OCI-LY7 (cell line): ENCODE data around the gene TCAF1. TPM values are rescaled to one million over a fixed set of nuclear protein-coding genes. Genes with fewer than 3 reads are reported as not detected.
"Not testable (repeated sequence)": the region's sequence is repeated elsewhere in the genome, so short reads cannot be mapped to it uniquely, and the experiment has no call there.

Source experiments
- BruUV-seq: library from RNA; stranded (reverse); fragments of 400-500 nt; replicated peaks from 2 replicates; lab custom pipeline; 2021; lab: Mats Ljungman, UMichigan
- CTCF ChIA-PET: fragments of 300-600 bp; sonication (Branson Sonifier 250); formaldehyde crosslinking; loops from one replicate; lab custom pipeline; 2022; ENCODE audit warnings: antibody characterized with exemption; ENCODE audit not compliant: unreplicated experiment; lab: Charles Lee
- POLR2A ChIA-PET: fragments of 300-600 bp; sonication (Branson Sonifier 250); formaldehyde crosslinking; loops from one replicate; lab custom pipeline; 2022; ENCODE audit warnings: antibody characterized with exemption; lab: Charles Lee
- DNase-seq: peaks from one replicate; pipeline ENCODE4 v3.0.0-alpha.2; 2015; ENCODE audit warnings: low spot score
- H2AFZ ChIP-seq: fragments of 200-600 bp; sonication (generic), shearing (Covaris generic); 2 replicates; pipeline ENCODE4 v1.6.1; 2014; ENCODE audit warnings: mild to moderate bottlenecking, antibody characterized with exemption, low read length, moderate library complexity
- H3K27ac ChIP-seq: fragments of 200-600 bp; sonication (generic); 2 replicates; pipeline ENCODE4 v1.5.1; 2014; ENCODE audit warnings: mixed run types, low read depth, mild to moderate bottlenecking, moderate library complexity, low read length, inconsistent platforms; ENCODE audit not compliant: poor library complexity, severe bottlenecking
- H3K36me3 ChIP-seq: fragments of 200-600 bp; sonication (generic); 2 replicates; pipeline ENCODE4 v1.6.1; 2014; ENCODE audit warnings: mild to moderate bottlenecking, antibody characterized with exemption, low read length, moderate library complexity, mixed read lengths; ENCODE audit not compliant: insufficient read depth
- H3K4me1 ChIP-seq: fragments of 200-600 bp; sonication (generic); 2 replicates; pipeline ENCODE4 v1.5.1; 2014; ENCODE audit warnings: mild to moderate bottlenecking, low read length; ENCODE audit not compliant: insufficient read depth, poor library complexity, severe bottlenecking
- H3K4me2 ChIP-seq: fragments of 200-600 bp; sonication (generic); 2 replicates; pipeline ENCODE4 v1.6.1; 2014; ENCODE audit warnings: mild to moderate bottlenecking, low read length
- H3K4me3 ChIP-seq: fragments of 200-600 bp; sonication (generic); 2 replicates; pipeline ENCODE4 v1.5.1; 2014; ENCODE audit warnings: mild to moderate bottlenecking, low read depth, low read length; ENCODE audit not compliant: poor library complexity, severe bottlenecking
- H3K79me2 ChIP-seq: fragments of 200-600 bp; sonication (generic); 2 replicates; pipeline ENCODE4 v1.6.1; 2016; ENCODE audit warnings: low read depth, mild to moderate bottlenecking, low read length, moderate library complexity, mixed read lengths; ENCODE audit not compliant: insufficient read depth
- H3K9me2 ChIP-seq: fragments of 200-600 bp; sonication (generic); 2 replicates; pipeline ENCODE4 v1.6.1; 2016; ENCODE audit warnings: mild to moderate bottlenecking, low read length, mixed read lengths; ENCODE audit not compliant: insufficient read depth
- H3K9me3 ChIP-seq: fragments of 200-600 bp; sonication (generic); 2 replicates; pipeline ENCODE4 v1.6.1; 2014; ENCODE audit warnings: mild to moderate bottlenecking, mixed run types, low read length, mixed read lengths
- H4K20me1 ChIP-seq: fragments of 200-600 bp; sonication (generic); 2 replicates; pipeline ENCODE4 v1.6.1; 2014; ENCODE audit warnings: mild to moderate bottlenecking, antibody characterized with exemption, low read length, moderate library complexity, mixed read lengths; ENCODE audit not compliant: insufficient read depth
- EZH2phosphoT487 ChIP-seq: fragments of 200-600 bp; sonication (generic); IDR thresholded peaks from 2 replicates; pipeline ENCODE4 v1.6.1; 2018; ENCODE audit warnings: low read depth, borderline replicate concordance, mild to moderate bottlenecking, mixed run types, antibody characterized with exemption, low read length, moderate library complexity, mixed read lengths
- intact Hi-C: fragments of 100-400 bp; cut with micrococcal nuclease; formaldehyde crosslinking; loops from one replicate; pipeline ENCODE4 v1.10.0; 2022; ENCODE audit not compliant: unreplicated experiment
- total RNA-seq, 2 experiments: library from RNA; depleted of rRNA in 1 of 2; stranded (reverse); fragments of >200 nt in 1 of 2; shearing (Covaris generic) in 1 of 2; gene quantifications; 2 replicates each; pipeline ENCODE4 v1.2.3, GENCODE V29; 2014 to 2022
- TF ChIP-seq, protein P1 (sequence below): fragments of 200-600 bp; sonication (generic); conservative IDR thresholded peaks from 2 replicates; pipeline ENCODE4 v1.5.1; 2014; ENCODE audit warnings: mild to moderate bottlenecking, antibody characterized with exemption, low read length, moderate library complexity, mixed read lengths

TCAF1 gene
- total RNA-seq, 2 experiments from 2014 or later, result 3.3 to 5.5 TPM

DNA sequence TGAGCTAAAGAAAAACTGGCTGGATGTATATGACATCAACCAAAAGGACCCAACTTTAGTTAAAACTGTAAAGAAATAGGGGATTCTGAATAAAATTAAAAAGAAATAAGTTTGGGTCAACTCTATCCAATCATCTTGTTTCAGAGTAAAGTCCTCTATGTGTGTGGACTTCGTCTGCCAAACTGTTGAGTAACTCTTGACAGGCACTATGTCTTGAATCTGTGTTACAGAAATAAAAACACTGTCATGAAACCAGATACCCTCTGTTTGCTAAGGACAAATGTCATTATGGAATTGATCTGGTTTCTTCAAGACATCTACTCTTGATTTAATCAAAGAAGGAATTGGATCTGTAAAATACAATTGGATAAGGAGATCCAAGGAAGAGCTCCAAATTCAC, 46.5 kb downstream of the TCAF1 start:
- H3K4me3 ChIP-seq, BruUV-seq, H3K9me3 ChIP-seq, H3K79me2 ChIP-seq, DNase-seq, H3K9me2 ChIP-seq, H3K36me3 ChIP-seq, H3K4me1 ChIP-seq, POLR2A ChIA-PET, intact Hi-C loops, H3K27ac ChIP-seq, H3K4me2 ChIP-seq, H2AFZ ChIP-seq, H4K20me1 ChIP-seq, CTCF ChIA-PET: not testable (repeated sequence)

DNA sequence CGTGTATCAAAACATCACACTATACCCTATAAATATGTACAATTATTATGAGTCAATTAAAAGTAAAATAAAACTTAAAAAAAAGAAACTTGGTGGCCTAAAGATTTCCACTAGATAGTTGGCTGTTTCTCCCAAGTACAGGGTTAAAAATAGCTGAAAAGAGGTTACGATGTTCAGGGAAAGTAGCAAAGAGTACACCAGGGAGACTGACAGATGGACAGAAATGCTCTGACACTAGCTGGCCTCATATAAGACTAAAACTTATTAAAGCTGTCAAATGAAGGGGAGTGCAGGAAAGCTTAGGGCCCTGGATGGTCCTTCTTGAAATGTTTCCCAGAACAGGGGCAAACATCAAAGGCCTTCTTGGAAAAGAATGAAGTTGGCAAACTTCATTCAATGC, 51.3 kb downstream of the TCAF1 start:
- ChIA-PET CTCF (no interaction called here), POLR2A (no interaction called here)
- Histone ChIP-seq H3K36me3 (no peaks in the 10 kb centered on the region), H4K20me1 (no peaks in the 10 kb centered on the region), H3K4me3 (no peak overlapping the region), H2AFZ (no peak overlapping the region), H3K9me2 (no peaks in the 10 kb centered on the region), H3K4me2 (no peak overlapping the region), H3K4me1 (no peaks in the 10 kb centered on the region), H3K9me3 (no peaks in the 10 kb centered on the region), H3K79me2 (no peaks in the 10 kb centered on the region), H3K27ac (no peak overlapping the region)
- no TSS peak for BruUV-seq
- intact Hi-C loops, result no loop called here
- DNase-seq, result no peak
- TF ChIP-seq, protein P1, sequence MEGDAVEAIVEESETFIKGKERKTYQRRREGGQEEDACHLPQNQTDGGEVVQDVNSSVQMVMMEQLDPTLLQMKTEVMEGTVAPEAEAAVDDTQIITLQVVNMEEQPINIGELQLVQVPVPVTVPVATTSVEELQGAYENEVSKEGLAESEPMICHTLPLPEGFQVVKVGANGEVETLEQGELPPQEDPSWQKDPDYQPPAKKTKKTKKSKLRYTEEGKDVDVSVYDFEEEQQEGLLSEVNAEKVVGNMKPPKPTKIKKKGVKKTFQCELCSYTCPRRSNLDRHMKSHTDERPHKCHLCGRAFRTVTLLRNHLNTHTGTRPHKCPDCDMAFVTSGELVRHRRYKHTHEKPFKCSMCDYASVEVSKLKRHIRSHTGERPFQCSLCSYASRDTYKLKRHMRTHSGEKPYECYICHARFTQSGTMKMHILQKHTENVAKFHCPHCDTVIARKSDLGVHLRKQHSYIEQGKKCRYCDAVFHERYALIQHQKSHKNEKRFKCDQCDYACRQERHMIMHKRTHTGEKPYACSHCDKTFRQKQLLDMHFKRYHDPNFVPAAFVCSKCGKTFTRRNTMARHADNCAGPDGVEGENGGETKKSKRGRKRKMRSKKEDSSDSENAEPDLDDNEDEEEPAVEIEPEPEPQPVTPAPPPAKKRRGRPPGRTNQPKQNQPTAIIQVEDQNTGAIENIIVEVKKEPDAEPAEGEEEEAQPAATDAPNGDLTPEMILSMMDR, result no peak
- TF ChIP-seq EZH2phosphoT487, result no peak

DNA sequence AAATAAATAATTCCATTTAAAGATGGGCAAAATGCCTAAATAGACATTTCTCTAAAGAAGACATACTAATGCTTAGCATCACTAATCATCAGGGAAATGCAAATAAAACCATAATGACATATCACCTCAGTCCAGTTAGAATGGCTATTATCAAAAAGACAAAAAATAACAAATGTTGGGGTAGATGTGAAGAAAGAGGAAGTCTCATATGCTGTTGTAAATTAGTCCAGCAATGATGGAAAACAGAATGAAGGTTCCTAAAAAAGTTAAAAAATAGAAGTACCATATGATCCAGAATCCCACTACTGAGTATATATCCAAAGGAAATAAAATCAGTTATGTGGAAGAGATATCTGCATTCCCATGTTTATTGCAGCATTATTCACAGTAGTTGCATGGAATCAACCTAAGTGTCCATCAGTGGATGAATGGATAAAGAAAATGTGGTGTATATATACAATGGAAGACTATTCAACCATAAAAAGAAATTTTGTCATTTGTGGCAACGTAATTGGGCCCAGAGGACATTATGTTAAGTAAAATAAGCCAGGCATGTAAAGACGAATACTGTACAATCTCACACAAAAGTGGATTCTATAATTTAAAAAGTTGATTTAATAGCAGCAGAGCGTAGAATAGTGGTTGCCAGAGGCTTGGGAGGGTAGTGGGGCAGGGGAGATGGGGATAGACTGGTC, 52.0 kb downstream of the TCAF1 start:
- H3K27ac ChIP-seq, result no peak overlapping the region
- no peak overlapping the region for H3K4me2 ChIP-seq
- intact Hi-C loops, result no loop called here
- DNase-seq, result no peak
- TF ChIP-seq, protein P1, result no peak
- no peak for TF ChIP-seq EZH2phosphoT487
- H3K4me1 ChIP-seq, result no peaks in the 10 kb centered on the region
- CTCF ChIA-PET, result no interaction called here
- H3K4me3 ChIP-seq, result no peak overlapping the region
- BruUV-seq, result no TSS peak
- no peaks in the 10 kb centered on the region for H3K9me2 ChIP-seq
- H3K79me2 ChIP-seq, result no peaks in the 10 kb centered on the region
- no peaks in the 10 kb centered on the region for H4K20me1 ChIP-seq
- no peak overlapping the region for H2AFZ ChIP-seq
- no peaks in the 10 kb centered on the region for H3K36me3 ChIP-seq
- no peaks in the 10 kb centered on the region for H3K9me3 ChIP-seq
- POLR2A ChIA-PET, result no interaction called here
